CD4-positive, alpha-beta T cell treated with Interleukin-6 for 4 hours (primary cell): ENCODE results near the gene TIMM23.
"Not testable (repeated sequence)": the region's sequence is repeated elsewhere in the genome, so short reads cannot be mapped to it uniquely, and the experiment has no call there.

ENCODE experiments used
- DNase-seq: peaks from one replicate; pipeline ENCODE4 v3.0.0-alpha.2; 2020; ENCODE audit warnings: mixed read lengths

The TIMM23 gene

GRCh38 chr10:45972106-45972812, at the start of gene TIMM23:
TIMM23 (plus strand) TSS chr10:45972489; CDS start chr10:45972625, 136 bp downstream.
- DNase-seq: peak; percentile 84

DNA sequence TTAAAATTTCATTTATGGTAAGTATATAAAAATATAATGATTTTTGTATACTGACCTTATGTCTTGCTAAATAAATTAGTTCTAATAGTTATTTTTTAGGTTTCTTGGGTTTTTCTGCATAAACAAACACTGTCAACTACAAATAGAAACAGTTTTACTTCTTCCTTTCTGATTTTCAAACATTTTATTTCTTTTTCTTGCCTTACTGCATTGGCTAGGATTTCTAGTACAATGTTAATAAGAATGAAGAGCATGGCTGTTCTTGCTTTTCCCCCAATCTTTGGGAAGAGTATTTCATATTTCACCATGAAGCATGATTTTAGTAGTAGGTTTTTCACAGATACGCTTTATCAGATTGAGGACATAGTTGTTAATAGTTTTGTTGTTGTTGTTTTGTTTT, 45.5 kb upstream of the TIMM23 start:
- DNase-seq: not testable (repeated sequence)

DNA sequence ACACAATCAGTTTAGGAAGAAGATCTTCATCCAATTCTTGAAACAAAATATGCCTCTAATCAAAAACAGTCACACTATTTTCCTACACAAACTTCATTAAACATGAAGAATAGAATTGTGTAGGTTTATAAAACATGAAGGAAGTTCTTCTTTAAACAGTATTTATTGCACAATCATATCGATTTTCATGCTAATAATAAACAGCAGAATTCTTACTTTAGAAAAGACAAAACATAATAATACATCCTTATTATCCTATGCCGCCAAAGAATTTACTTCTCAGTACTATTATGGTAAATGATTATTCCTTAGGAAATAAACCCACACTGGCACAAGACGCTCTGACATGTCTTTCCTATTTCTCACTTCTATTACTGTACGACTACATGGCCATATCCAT, 41.0 kb upstream of the TIMM23 start:
- DNase-seq: not testable (repeated sequence)

DNA sequence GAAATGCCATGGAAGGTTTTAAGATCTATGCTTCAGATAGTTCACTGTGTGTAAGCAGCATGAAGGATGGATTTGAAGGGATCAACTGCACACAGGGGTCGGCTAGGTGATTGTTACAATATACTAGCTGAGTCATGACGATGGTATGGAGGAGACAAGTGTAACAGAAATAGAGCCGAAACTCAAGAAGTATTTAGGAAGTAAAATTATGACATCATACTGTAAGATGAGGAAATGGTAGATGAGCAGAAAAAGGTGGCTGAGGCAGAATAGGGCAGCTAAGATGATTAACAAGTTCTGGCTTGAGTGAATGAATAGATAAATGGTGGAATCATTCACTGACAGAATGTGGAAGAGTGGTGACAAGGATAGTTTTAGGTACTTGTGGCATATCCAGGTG, 37.5 kb upstream of the TIMM23 start:
- not testable (repeated sequence) for DNase-seq

- not testable (repeated sequence) for DNase-seq
These were observed 33.1 kb upstream of the TIMM23 start for GRCh38 chr10:45939176-45939697.

DNA sequence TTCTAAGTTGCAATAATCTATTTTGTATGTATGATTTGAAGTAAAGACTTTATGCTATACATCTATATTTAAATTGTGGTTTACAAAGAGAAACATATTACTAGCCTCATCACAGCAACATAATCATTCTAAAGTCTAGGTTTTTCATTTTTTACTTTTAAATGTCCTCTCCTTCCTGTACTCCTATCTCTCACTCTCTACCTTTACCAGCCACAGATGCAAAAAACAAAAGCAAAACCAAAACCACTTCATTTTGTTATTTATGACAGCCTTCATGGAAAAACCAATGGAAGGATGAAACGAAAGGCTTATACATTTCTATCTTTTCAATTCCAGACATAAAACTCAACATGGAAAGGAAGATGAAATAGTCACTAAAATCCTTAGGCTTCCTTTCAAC, 31.1 kb upstream of the TIMM23 start:
- DNase-seq: not testable (repeated sequence)

- not testable (repeated sequence) for DNase-seq
These were observed 26.8 kb upstream of the TIMM23 start for GRCh38 chr10:45945476-45945875.

GRCh38 chr10:45947363-45947762, 24.9 kb upstream of the TIMM23 start:
- not testable (repeated sequence) for DNase-seq

GRCh38 chr10:45948801-45949200, 23.5 kb upstream of the TIMM23 start:
- DNase-seq: not testable (repeated sequence)

DNA sequence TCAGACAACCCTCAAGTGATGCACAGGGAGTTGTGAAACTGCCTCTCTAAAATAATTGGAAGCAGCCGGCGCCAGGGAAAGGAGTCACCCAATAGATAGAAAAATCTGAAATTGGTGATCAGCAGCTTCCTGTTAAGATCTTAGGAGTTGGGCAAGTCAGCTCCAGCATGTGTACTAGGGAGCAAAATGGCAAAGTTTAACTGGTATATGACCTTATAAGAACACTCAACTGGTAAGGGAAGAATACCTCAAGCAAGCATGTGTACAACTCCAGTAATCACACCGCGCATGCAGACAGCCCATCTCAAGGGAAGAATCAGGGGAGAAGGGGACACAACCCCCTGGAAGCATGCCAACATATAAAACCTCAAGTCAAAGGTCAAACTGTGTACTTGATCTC, 17.9 kb upstream of the TIMM23 start:
- DNase-seq: not testable (repeated sequence)

- DNase-seq: not testable (repeated sequence)
These were observed 15.7 kb upstream of the TIMM23 start for GRCh38 chr10:45956634-45957033.

DNA sequence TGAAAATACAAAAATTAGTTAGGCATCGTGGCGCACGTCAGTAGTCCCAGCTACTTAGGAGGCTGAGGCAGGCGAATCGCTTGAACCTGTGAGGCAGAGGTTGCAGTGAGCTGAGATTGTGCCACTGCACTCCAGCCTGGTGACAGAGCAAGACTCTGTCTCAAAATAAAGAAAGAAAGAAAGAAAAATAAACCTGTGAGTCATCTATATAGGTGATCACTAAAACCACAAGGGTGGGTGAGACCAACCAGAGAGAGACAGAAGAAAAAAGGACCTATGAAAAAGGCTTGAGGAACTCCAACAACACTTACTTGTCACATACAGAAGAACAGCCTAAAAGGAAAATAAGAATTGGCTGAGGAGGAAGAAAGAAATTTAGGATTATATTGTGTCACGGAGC, 14.4 kb upstream of the TIMM23 start:
- DNase-seq: not testable (repeated sequence)

DNA sequence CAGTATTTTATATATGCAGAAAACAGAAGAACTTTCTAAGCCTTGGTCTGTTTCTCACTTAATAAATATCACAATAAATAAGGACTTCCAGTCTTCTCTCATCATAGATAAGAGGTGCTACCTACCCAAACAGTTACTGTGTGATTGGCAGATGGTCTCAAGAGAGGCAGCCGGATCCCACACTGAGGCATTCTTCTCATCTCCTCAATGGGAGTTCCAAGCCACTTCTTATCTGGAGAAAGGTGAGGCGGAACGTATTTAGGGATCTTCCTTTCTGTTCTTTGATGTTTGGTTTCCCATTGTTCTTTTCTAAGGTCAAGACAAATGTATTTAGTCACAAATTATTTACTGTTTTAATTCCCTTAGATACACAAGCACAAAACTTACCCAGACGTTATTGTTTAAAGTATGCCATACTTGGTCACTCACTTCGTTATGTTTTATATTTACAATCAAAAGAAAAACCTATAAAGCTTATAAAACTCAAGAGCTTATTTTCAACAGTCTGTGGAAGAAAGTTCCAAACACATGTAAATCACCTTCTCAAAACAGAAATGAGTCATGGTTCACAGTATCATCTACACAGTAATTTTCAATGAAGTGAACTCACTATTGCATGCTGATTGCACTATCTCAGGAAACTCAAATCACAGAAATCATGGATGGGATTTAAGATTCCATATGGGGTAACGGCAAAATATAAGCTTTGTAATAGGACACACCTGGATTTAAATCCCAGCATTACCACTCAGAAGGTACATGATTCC, 9.4 kb upstream of the TIMM23 start:
- DNase-seq: not testable (repeated sequence)

- DNase-seq: not testable (repeated sequence)
These were observed 1.3 kb upstream of the TIMM23 start for GRCh38 chr10:45971019-45971418.

- not testable (repeated sequence) for DNase-seq
These were observed 565 bp upstream of the TIMM23 start for GRCh38 chr10:45971742-45972105.

DNA sequence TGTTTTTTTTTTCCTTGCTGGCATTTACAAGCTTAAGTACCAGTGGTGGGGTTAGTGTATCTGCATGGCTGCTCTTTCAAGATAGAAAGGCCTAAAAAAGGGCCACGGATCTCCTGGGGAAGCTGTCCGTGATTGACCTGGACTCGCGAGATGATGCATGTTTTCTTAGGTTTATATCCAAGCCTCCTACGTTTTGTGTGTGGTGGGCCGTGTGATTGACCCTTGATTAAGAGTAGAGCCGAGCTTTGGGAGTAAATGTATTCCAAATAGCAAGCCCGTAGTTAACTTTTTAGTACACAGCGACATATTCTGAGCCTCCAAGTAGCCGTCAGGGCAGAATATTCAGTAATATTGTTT, 502 bp downstream of the TIMM23 start:
- DNase-seq: not testable (repeated sequence)

- not testable (repeated sequence) for DNase-seq
These were observed 1.8 kb downstream of the TIMM23 start for GRCh38 chr10:45974041-45974440.

- DNase-seq: not testable (repeated sequence)
These were observed 6.3 kb downstream of the TIMM23 start for GRCh38 chr10:45978554-45978953.

GRCh38 chr10:45981367-45981766, 9.1 kb downstream of the TIMM23 start:
- not testable (repeated sequence) for DNase-seq

GRCh38 chr10:45983538-45984186, 11.4 kb downstream of the TIMM23 start:
- DNase-seq: peak; percentile 42

GRCh38 chr10:45984473-45984872, 12.2 kb downstream of the TIMM23 start:
- not testable (repeated sequence) for DNase-seq

- not testable (repeated sequence) for DNase-seq
These were observed 13.3 kb downstream of the TIMM23 start for GRCh38 chr10:45985590-45985989.

DNA sequence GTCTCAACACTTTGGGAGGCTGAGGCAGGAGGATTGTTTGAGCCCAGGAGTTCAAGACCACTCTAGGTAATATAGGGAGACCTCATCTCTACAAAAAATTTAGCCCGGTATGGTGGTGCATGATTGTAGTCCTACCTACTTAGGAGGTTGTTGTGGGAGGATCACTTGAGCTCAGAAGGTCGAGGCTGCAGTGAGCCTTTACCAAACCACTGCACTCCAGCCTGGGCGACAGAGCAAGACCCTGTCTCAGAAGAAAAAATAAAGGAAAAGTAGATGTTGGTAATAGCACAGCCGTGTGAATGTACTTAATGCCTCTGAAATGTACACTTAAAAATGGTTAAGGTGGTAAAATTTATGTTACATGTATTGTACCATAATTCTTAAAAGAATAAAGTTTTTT, 25.3 kb downstream of the TIMM23 start:
- DNase-seq: no peak
